ENCODE measurements around the gene TRIM25. TPM values are rescaled to one million over a fixed set of nuclear protein-coding genes. Genes with fewer than 3 reads are reported as not detected.
"Not testable (repeated sequence)": the region's sequence is repeated elsewhere in the genome, so short reads cannot be mapped to it uniquely, and the experiment has no call there.

Gene TRIM25
- polyA plus RNA-seq (ENCODE audit: insufficient read length): 14.6 TPM

DNA sequence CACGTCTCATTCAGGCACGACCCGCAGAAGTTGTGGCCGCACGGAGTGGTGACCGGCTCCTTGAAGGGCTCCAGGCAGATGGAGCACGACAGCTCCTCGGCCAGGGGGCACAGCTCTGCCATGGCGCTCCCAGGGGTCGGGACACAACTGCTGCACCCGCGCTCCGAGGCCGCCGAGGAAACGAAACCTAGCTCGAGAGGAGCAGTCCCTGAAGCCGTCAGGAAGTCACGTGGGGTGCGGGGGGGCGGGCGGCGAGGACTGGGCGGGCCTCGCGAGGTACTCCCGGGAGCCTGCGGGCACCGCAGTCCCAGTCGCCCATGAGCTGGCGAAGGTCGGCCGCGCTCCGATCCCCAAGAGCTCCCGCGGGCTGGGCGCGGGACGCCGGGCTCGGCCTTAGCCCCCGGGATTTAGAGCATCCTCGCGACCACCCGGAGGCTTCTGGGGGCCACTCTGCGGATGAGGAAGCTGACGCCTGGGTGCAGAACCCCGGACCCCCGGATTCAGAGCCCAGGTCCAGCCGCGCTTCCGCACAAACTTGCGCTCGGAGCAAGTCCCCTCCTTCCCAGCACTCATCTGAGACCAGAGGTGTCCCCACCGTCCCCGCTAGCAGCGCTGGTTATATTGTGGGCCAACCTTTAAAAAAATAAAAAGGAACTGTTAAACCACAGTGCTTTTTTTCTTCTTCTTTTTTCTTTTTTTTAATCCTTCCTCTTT lies at the start of gene TRIM25:
Gene TRIM25, minus strand, starts transcription at position 183 of the 714 bp plus-strand sequence. Its CDS starts 61 bp downstream, at position 122.
- peak; percentile 93 for DNase-seq

DNA sequence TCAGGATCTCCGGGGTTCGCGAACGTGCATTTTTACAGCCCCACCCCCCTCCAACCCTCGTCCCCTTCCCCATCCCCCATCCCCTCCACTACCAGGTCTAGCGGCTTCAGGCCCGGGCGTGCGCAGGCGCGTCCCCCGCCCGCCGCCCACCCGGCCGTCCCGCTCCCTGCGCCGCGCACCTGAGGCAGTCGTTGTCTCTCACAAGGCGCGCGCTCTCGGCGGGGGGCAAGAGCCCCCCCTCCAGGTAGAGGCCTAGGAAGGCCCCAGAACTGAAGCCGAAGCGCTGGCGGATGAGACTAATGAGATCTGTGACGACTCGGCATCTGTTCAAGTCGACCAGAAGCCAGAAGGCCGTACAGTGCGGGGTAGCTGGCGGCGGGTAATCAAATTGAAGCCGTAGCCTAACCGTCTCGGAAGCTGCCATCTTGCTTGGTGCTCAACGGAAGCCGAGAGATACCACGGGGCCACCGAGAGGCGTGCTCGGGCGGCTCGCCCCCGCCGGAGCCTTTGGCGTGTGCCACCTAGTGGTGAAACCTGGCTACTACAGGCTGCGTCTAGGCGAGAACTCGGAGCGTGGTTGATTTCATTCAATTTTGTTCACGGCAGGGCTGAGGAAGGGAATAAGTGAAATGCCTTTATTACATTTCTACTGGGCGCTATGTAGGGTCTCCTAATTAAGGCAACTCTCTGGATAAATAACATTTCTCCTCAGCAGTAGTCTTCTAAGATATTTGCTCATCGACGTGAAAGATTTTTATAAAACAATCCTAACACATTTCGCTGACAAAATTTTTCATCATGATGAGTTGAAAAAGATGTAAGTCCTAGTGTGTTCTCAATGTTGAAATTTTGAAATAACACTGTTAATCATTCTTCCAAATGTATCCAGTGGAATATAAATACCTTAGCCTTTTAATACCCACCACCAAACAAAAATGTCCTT lies 47.0 kb upstream of the TRIM25 start, which contains the start of gene COIL:
Gene COIL, minus strand, starts transcription at position 455 of the 943 bp plus-strand sequence. Its CDS starts 31 bp downstream, at position 424.
- DNase-seq: peak; percentile 91

DNA sequence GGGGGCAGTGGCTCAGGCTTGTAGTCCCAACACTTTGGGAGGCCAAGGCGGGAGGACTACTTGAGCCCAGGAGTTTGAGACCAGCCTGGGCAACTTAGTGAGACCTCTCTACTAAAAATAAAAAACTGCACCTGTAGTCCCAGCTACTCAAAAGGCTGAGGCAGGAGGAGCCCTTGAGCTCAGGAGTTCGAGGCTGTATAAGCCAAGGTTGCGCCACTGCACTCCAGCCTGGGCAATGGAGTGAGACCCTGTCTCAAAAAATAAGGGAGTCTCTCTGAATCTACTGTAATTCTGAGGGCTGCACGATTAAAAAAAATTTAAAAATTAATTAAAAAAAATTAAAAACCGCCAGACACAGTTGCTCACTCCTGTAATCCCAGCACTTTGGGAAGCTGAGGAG lies 43.1 kb upstream of the TRIM25 start:
- DNase-seq: no peak

GRCh38 chr17:56949595-56949994 lies 35.7 kb upstream of the TRIM25 start:
- DNase-seq: no peak

DNA sequence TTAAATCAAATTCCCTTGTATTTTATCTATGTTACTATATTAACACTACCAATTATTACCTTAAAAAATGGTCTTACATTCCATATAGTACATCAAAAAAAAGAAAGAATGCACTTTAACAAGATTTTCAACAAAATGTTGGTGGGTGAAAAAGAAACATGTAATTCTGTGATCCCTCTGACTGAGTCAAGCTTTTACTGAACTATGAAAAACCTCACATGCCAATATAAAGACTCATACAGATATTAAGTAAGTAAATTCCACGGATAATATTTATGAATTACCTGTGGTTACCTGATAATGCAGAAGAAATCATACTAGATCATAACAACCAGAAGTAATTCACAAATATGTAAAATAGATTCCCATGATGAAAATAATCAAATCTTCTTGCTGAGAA lies 34.6 kb upstream of the TRIM25 start:
- DNase-seq: no peak

DNA sequence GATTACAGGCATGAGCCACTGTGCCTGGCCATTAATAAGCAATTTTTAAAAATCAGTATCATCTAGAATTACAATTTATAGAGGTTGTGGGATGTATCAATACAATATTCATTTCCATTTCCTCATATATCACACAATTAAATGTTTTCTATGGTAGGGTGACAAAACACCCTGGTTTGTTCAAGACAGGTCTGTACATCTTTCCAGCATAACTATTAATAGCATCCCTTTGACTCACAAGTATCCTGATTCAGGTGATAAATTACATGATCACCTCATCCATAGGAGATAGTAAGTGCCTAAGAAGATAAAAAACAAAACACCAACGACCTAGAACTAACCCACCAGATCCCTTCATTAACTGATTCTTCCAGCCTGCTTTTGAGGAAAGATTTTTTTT lies 33.9 kb upstream of the TRIM25 start:
- no peak for DNase-seq

DNA sequence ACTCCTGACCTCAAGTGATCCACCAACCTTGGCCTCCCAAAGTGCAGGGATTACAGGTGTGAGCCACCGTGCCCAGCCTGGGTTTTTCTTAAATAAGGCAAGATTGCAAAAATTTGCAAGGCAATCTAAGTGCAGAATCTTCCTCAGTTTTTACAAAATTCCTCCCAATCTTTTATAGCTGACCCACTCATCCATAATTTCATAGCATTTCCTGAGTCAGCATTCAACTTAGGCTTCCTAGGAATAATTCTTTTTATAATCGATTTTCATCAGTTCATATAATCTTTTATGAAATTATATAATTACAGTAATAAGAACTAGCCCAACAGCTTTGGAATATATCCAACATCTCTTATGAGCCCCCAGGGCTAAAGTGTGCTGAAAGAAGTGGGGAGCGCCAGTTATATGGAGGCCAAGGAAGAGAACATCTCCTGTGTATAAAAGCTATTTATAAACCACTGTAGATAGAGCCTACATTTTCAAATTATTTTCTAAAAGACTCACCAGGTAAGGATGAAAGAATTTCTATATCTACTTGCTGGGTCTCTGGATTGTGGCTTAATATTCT lies 32.2 kb upstream of the TRIM25 start:
- no peak for DNase-seq

GRCh38 chr17:56943505-56944125 lies 29.8 kb upstream of the TRIM25 start:
- DNase-seq: no peak

- peak; percentile 38 for DNase-seq
Measured at GRCh38 chr17:56939869-56940484, 26.1 kb upstream of the TRIM25 start.

GRCh38 chr17:56938206-56938605 lies 24.4 kb upstream of the TRIM25 start:
- not testable (repeated sequence) for DNase-seq

DNA sequence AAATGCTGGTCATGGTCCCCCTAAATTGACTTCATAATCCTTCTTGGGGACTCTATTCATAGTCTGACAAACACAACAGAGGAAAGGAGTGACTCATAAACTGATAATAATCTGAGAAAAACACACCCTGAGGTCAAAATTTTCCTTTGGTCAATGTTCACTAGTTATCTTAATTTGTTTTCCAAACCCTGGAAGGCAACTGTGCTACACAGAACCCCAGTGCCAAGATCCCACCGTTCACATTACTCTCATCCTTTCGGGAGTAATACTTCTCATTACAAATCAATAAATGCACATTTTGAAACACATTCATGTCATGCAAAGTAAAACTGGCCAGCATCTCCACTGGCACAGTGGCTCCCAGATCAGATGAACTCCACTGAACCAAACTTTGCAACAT lies 23.8 kb upstream of the TRIM25 start:
- no peak for DNase-seq

- no peak for DNase-seq
Measured at GRCh38 chr17:56936697-56937322, 23.0 kb upstream of the TRIM25 start.

- DNase-seq: no peak
Measured at GRCh38 chr17:56935461-56935860, 21.6 kb upstream of the TRIM25 start.

DNA sequence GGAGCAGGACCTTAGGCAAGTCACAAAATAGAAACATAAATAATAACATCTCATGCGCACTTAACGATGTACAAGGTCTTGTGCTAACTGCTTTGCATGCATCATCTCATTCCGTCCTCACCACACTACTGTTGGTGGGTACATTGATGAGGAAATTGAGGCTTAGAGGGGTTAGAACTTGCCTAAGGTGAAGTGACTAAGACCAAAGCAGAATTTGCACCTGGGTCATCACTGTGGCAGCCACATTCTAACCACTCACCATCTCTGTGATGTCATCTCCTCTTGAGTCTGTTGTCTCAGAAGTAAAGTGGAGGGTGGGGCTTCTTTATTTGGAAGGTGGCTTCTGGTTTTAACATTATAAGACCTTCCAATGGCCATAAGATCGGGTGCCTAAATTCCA lies 20.4 kb upstream of the TRIM25 start:
- DNase-seq: no peak

GRCh38 chr17:56933868-56934267 lies 20.0 kb upstream of the TRIM25 start:
- DNase-seq: no peak

DNA sequence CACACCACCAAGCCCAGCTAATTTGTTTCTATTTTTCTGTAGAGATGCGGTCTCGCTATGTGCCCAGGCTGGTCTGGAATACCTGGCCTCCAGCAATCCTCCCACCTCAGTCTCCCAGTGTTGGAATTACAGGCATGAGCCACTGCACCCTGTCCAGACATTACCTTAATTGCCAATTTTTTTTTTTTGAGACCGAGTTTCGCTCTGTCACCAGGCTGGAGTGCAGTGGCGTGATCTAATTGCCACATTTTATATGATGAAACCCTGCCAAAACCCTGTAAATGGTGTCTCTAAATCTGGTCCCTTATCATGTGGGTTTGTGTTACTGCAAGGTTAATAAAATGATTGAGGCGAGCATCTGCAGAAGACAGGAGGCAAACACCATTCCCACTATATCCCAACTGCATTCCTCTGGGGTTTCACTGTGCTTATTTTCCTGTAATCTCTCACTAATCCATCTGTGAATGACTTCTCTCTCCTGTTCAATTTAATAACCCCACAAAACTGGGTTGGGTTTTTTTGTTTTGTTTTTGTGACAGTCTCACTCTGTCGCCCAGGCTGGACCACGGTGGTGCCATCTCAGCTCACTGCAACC lies 19.4 kb upstream of the TRIM25 start:
- DNase-seq: no peak

DNA sequence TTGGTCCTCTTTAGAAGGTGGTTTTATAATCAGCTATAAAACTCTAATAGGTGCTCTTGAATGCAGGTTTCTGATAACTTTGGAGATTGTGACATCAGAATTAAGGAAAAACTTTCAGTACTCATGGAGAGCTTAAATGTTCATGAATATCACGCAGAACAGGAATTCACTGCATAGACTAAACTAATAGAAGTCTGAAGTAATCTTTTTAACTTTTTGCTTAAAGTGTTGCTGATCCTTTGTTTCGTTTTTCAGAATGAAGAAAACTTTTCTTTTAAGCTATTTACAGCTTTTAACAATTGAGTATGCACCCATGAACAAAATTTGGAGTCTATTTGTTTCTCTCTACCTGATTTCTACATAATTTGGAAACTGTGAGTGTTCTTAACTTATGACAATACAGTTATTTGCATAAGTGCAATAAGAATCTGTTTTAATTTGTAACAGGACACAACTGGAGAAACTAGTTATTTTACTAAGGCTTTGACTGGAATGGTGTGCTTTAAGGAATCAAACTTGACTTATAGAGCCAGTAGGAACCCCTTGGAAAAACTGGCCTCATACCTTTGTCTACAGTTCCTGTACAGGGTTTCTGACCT lies 17.0 kb upstream of the TRIM25 start:
- no peak for DNase-seq

DNA sequence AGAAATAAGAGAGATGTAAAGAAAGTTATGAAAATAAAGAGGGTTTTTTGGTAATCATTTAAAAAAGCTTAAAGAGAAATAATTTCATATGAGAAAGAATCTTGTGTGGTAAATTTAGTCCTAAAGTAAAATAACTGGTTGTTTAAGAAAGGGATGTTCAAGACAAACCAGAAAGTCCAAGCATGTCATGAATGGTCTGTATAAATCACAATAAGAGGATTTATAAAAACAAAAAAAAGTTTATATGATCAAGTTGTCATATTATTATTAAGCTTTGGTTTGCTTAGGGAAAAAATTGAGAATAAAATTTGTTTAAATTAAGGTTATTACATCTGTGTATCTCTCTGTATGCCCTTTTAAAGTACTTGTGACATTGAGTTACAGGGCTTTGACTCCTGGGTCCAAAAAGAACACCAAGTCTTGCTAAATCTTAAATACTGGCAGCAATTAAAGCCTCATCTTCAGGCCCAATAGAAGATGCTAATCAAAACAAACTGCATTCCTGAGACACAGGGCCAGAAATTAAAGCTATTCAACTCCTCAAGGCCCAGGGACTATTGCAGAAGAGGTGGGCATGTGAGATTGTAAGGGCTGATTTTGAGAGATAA lies 15.6 kb upstream of the TRIM25 start:
- DNase-seq: no peak

GRCh38 chr17:56928586-56928985 lies 14.7 kb upstream of the TRIM25 start:
- DNase-seq: no peak

GRCh38 chr17:56926704-56927103 lies 12.9 kb upstream of the TRIM25 start:
- no peak for DNase-seq
